CD4-positive, CD25-positive, alpha-beta regulatory T cell (primary cell): Measurements from ENCODE around the gene FBXW10. TPM values are rescaled to one million over a fixed set of nuclear protein-coding genes. Genes with fewer than 3 reads are reported as not detected.
"Not testable (repeated sequence)": the region's sequence is repeated elsewhere in the genome, so short reads cannot be mapped to it uniquely, and the experiment has no call there.

Source experiments
- ATAC-seq, 2 donors: fragments of 150-1000 bp; cut with Tn5 transposase; one replicate each; pipeline ENCODE4 v1.10.0; 2021; ENCODE audit warnings: low read depth in 2 of 2, moderate number of reproducible peaks in 2 of 2, moderate library complexity in 1 of 2
- DNase-seq, 3 donors: peaks; one replicate each; pipeline versions ENCODE4 v3.0.0 to v3.0.0-alpha.2; 2012 to 2022; ENCODE audit warnings: mixed read lengths in 1 of 3
- H3K27ac ChIP-seq: one replicate; pipeline ENCODE4 v1.7.0; 2013; ENCODE audit warnings: mild to moderate bottlenecking, low read length; ENCODE audit not compliant: insufficient read depth, poor library complexity, severe bottlenecking
- H3K27me3 ChIP-seq: one replicate; pipeline ENCODE4 v1.7.0; 2013; ENCODE audit warnings: low read length; ENCODE audit not compliant: control insufficient read depth, insufficient read depth
- H3K36me3 ChIP-seq: one replicate; pipeline ENCODE4 v1.7.0; 2013; ENCODE audit warnings: mild to moderate bottlenecking, low read length, moderate library complexity; ENCODE audit not compliant: control insufficient read depth, insufficient read depth
- H3K4me1 ChIP-seq: 2 replicates; pipeline ENCODE4 v1.7.0; 2013; ENCODE audit warnings: mild to moderate bottlenecking, low read length; ENCODE audit not compliant: insufficient read depth, control insufficient read depth, poor library complexity, severe bottlenecking
- H3K4me3 ChIP-seq: one replicate; pipeline ENCODE4 v1.7.0; 2013; ENCODE audit warnings: low read depth, mild to moderate bottlenecking, low read length, moderate library complexity
- H3K9me3 ChIP-seq, 2 experiments: 1 replicate in 1 of 2; 2 replicates in 1 of 2; pipeline ENCODE4 v1.7.0; 2013; ENCODE audit warnings: low read length in 2 of 2, mild to moderate bottlenecking in 1 of 2, moderate library complexity in 1 of 2; ENCODE audit not compliant: control insufficient read depth in 2 of 2
- H3K27ac Mint-ChIP-seq, 3 donors: one replicate each; pipeline ENCODE4 v1.8.0; 2020 to 2022; ENCODE audit warnings: mild to moderate bottlenecking in 3 of 3, mixed read lengths in 3 of 3, moderate library complexity in 2 of 3
- H3K27me3 Mint-ChIP-seq: one replicate; pipeline ENCODE4 v1.8.0; 2022; ENCODE audit warnings: mild to moderate bottlenecking, mixed read lengths
- H3K36me3 Mint-ChIP-seq: one replicate; pipeline ENCODE4 v1.8.0; 2020; ENCODE audit warnings: mixed read lengths
- H3K4me1 Mint-ChIP-seq, 4 donors: one replicate each; pipeline ENCODE4 v1.8.0; 2020 to 2022; ENCODE audit warnings: mixed read lengths in 4 of 4, mild to moderate bottlenecking in 1 of 4
- H3K4me3 Mint-ChIP-seq, 4 donors: one replicate each; pipeline ENCODE4 v1.8.0; 2020 to 2022; ENCODE audit warnings: mild to moderate bottlenecking in 4 of 4, mixed read lengths in 4 of 4, moderate library complexity in 3 of 4
- H3K9me3 Mint-ChIP-seq, 7 donors: one replicate each; pipeline ENCODE4 v1.8.0; 2020 to 2022; ENCODE audit warnings: mixed read lengths in 7 of 7, mild to moderate bottlenecking in 3 of 7, moderate library complexity in 2 of 7
- polyA plus RNA-seq, 4 donors: library from polyadenylated mRNA; unstranded; fragments of 300-500 nt; fragmentation: Illumina TruSeq; gene quantifications; one replicate each; pipeline ENCODE4 v1.2.3, GENCODE V29; 2021
- total RNA-seq: library from RNA; stranded (reverse); gene quantifications from one replicate; pipeline ENCODE4 v1.2.3, GENCODE V29; 2022

Gene FBXW10
- total and polyA plus RNA-seq, 5 donors from 2014 or later, result not detected

DNA sequence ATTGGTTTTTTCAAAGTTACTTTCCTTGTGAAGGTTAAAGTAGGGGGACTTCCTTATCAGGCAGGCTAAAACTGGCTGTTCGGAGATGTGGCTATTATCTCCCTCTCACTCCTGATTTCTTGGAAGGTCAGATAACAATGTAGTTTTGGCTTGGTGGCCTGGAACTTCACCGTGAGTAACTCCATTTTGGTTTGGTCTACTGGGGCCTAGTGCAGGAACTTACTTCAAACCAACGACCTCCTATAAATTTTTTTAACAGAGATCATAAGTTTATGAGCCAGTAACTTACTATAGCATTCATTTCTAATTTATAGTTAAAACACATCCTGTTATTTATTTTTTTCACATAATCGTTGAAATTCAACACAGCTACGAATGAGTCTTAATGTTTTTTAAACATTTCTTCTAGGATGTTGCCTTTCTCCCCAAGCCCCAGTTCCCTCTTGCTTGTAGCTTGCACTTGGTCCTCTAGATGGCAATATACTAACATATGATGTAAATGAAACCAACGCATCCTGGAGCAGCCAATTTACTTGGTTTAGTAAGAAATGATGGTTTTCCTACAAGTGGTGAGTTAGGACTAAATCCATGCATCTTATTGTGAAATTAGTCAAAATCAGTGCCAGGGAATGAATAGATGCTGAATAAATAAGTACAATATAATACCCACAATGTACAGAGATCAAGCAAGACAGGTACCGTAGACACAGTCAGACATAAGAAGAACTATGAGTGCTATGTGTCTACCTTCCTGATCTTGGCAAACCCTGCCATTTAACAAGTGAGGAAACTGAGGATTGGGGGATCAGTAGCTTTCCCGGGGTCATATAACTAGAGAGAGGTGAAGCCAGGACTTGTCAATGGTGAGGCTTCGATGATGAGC lies 72.9 kb downstream of the FBXW10 start:
- peak; percentile 20 to 78 (median 68) for DNase-seq
- not testable (repeated sequence) for H3K27me3 Mint-ChIP-seq, H3K9me3 Mint-ChIP-seq, H3K4me1 Mint-ChIP-seq, H3K36me3 ChIP-seq, H3K4me1 ChIP-seq, H3K4me3 Mint-ChIP-seq, H3K9me3 ChIP-seq, H3K4me3 ChIP-seq, H3K27me3 ChIP-seq, H3K36me3 Mint-ChIP-seq, H3K27ac ChIP-seq
- ATAC-seq, result peak; percentile 77
- peak overlapping the region in 1 of 3 donors; percentile 74 for H3K27ac Mint-ChIP-seq

DNA sequence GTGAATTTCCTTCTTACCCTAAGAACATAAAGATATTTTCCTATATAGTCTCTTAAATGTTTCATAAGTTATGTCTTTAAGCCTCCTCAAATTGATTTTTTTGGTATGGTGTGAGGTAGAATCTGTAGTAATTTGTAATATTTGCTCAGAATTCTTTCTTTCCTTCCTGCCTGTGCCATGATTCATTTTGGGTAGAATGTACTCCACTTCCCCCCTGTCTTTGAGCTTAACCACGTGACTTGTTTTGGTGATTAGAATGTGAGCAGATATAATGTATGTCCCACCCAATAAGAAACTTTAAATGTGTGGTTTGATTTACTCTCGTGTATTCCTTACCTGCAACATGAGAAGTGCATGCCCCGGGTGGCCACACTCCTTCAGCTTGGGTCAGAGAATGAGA lies 77.6 kb downstream of the FBXW10 start:
- not testable (repeated sequence) for DNase-seq, H3K4me3 Mint-ChIP-seq, H3K36me3 ChIP-seq, H3K9me3 Mint-ChIP-seq, H3K27me3 ChIP-seq, H3K4me1 ChIP-seq, H3K27ac Mint-ChIP-seq, H3K4me1 Mint-ChIP-seq, H3K27me3 Mint-ChIP-seq, H3K4me3 ChIP-seq, ATAC-seq, H3K36me3 Mint-ChIP-seq, H3K9me3 ChIP-seq, H3K27ac ChIP-seq

DNA sequence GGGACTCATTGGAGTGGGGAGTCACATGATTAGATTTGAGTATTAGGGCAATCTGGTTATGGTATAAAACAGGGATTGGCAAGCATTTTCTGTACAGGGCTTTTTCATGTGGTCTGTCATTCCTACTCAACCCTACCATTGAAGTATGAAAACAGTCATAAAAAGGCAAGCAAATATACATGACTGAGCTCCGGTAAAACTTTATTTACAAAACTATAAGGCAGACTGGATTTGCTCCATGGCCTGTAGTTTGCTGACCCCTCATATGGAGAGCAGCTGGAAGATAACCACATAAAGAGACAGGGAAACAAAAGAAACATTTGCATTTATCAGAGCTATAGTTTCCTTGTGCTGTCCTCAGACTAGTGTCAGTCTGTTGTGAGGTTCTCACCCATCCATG lies 83.8 kb downstream of the FBXW10 start:
- H3K4me1 ChIP-seq, H3K36me3 Mint-ChIP-seq, ATAC-seq, H3K27me3 Mint-ChIP-seq, H3K4me1 Mint-ChIP-seq, H3K36me3 ChIP-seq, H3K27ac Mint-ChIP-seq, H3K27me3 ChIP-seq, H3K9me3 Mint-ChIP-seq, H3K27ac ChIP-seq, H3K4me3 Mint-ChIP-seq, H3K9me3 ChIP-seq, H3K4me3 ChIP-seq, DNase-seq: not testable (repeated sequence)

Other genes starting within 250 kb of the FBXW10 start
- gene TBC1D28, start 99.7 kb upstream of the FBXW10 start, total RNA-seq, result not detected
- gene TBC1D28, start 99.7 kb upstream of the FBXW10 start, polyA plus RNA-seq, result not detected
- 4.5 TPM for gene FOXO3B, start 61.7 kb upstream of the FBXW10 start, total RNA-seq
- 1 to 10 TPM; 1.7 to 2.6 (median 2.0) TPM for gene FOXO3B, start 61.7 kb upstream of the FBXW10 start, polyA plus RNA-seq
- gene TVP23B, start 37.1 kb downstream of the FBXW10 start, total RNA-seq, result 20.1 TPM
- gene TVP23B, start 37.1 kb downstream of the FBXW10 start, polyA plus RNA-seq, result 10 to 100 TPM; 32.6 to 56.4 (median 40.1) TPM
- gene PRPSAP2, start 114.1 kb downstream of the FBXW10 start, total RNA-seq, result 41.5 TPM
- 10 to 100 TPM; 45.3 to 59.5 (median 47.4) TPM for gene PRPSAP2, start 114.1 kb downstream of the FBXW10 start, polyA plus RNA-seq
- gene SLC5A10, start 208.1 kb downstream of the FBXW10 start, total RNA-seq, result not detected
- gene SLC5A10, start 208.1 kb downstream of the FBXW10 start, polyA plus RNA-seq, result under 1 TPM; 0.05 to 0.23 (median 0.16) TPM